HepG2 (cell line): ENCODE data around the gene IL1RAP. TPM values are rescaled to one million over a fixed set of nuclear protein-coding genes. Genes with fewer than 3 reads are reported as not detected.

Source experiments
- BHLHE40 ChIP-seq: IDR thresholded peaks from 2 replicates; pipeline ENCODE4 v1.6.1; 2011; ENCODE audit warnings: low read length, improper control_type of control experiment
- ESRRA ChIP-seq: sonication (generic); formaldehyde crosslinking; IDR thresholded peaks from 2 replicates; pipeline ENCODE4 v1.5.1; 2020; ENCODE audit warnings: mild to moderate bottlenecking, low read depth, missing genetic modification reagents
- GFI1 ChIP-seq: sonication (generic); formaldehyde crosslinking; IDR thresholded peaks from 2 replicates; pipeline ENCODE4 v1.5.0; 2020; ENCODE audit warnings: missing genetic modification reagents, mild to moderate bottlenecking, borderline replicate concordance
- GPN1 ChIP-seq: sonication (generic); formaldehyde crosslinking; IDR thresholded peaks from 2 replicates; pipeline ENCODE4 v1.5.1; 2020; ENCODE audit warnings: missing genetic modification reagents, borderline replicate concordance
- HOXA3 ChIP-seq: sonication (generic); formaldehyde crosslinking; IDR thresholded peaks from 2 replicates; pipeline ENCODE4 v1.5.0; 2020; ENCODE audit warnings: missing genetic modification reagents
- JUND ChIP-seq: sonication (generic); formaldehyde crosslinking; IDR thresholded peaks from 2 replicates; pipeline ENCODE4 v1.8.0; 2022; ENCODE audit warnings: mild to moderate bottlenecking, missing genetic modification reagents
- KDM5A ChIP-seq: fragments of 200-600 bp; sonication (generic); IDR thresholded peaks from 2 replicates; pipeline ENCODE4 v1.7.0; 2018; ENCODE audit warnings: antibody characterized with exemption, mild to moderate bottlenecking, low read length, borderline replicate concordance
- MAFK ChIP-seq, 2 experiments: IDR thresholded peaks in 1 of 2; conservative IDR thresholded peaks in 1 of 2; 2 replicates each; pipeline ENCODE4 v1.6.1; 2011; ENCODE audit warnings: improper control_type of control experiment in 2 of 2, low read length in 2 of 2
- MED8 ChIP-seq: sonication (generic); formaldehyde crosslinking; IDR thresholded peaks from 2 replicates; pipeline ENCODE4 v1.8.1; 2023; ENCODE audit warnings: mild to moderate bottlenecking, missing genetic modification reagents; ENCODE audit not compliant: insufficient replicate concordance
- NCOR1 ChIP-seq: fragments of 200-600 bp; sonication (generic); IDR thresholded peaks from 2 replicates; pipeline ENCODE4 v1.7.0; 2017; ENCODE audit warnings: antibody characterized with exemption, low read length, borderline replicate concordance
- NFIC ChIP-seq: IDR thresholded peaks from 2 replicates; pipeline ENCODE4 v1.6.1; 2012; ENCODE audit warnings: mild to moderate bottlenecking, low read length, inconsistent platforms
- NFRKB ChIP-seq: fragments of 450-650 bp; IDR thresholded peaks from 2 replicates; pipeline ENCODE4 v1.6.1; 2017
- NR3C1 ChIP-seq: sonication (generic); formaldehyde crosslinking; IDR thresholded peaks from 2 replicates; pipeline ENCODE4 v1.4.0; 2020; ENCODE audit warnings: missing genetic modification reagents
- POLR2AphosphoS2 ChIP-seq: IDR thresholded peaks from 2 replicates; pipeline ENCODE4 v1.6.1; 2011; ENCODE audit warnings: low read depth, low read length, improper control_type of control experiment
- SMAD1 ChIP-seq: sonication (generic); formaldehyde crosslinking; IDR thresholded peaks from 2 replicates; pipeline ENCODE4 v1.4.0; 2020; ENCODE audit warnings: missing genetic modification reagents, low read depth, mild to moderate bottlenecking, borderline replicate concordance
- ZBTB39 ChIP-seq: sonication (generic); formaldehyde crosslinking; IDR thresholded peaks from 2 replicates; pipeline ENCODE4 v1.5.0; 2020; ENCODE audit warnings: missing genetic modification reagents
- ZBTB7B ChIP-seq: sonication (generic); formaldehyde crosslinking; IDR thresholded peaks from 2 replicates; pipeline ENCODE4 v1.4.0; 2020; ENCODE audit warnings: missing genetic modification reagents
- ZNF10 ChIP-seq: sonication (generic); formaldehyde crosslinking; IDR thresholded peaks from 2 replicates; pipeline ENCODE4 v1.4.0; 2020; ENCODE audit warnings: mild to moderate bottlenecking, low read depth, missing genetic modification reagents, borderline replicate concordance
- ZNF160 ChIP-seq: sonication (generic); formaldehyde crosslinking; IDR thresholded peaks from 2 replicates; pipeline ENCODE4 v1.8.0; 2022; ENCODE audit warnings: mild to moderate bottlenecking, inconsistent platforms, missing genetic modification reagents
- ZNF451 ChIP-seq: sonication (generic); formaldehyde crosslinking; IDR thresholded peaks from 2 replicates; pipeline ENCODE4 v1.5.0; 2020; ENCODE audit warnings: mild to moderate bottlenecking, missing genetic modification reagents
- ZNF552 ChIP-seq: sonication (generic); formaldehyde crosslinking; IDR thresholded peaks from 2 replicates; pipeline ENCODE4 v1.9.0; 2022; ENCODE audit warnings: missing genetic modification reagents, mild to moderate bottlenecking, borderline replicate concordance
- ZNF737 ChIP-seq: sonication (generic); formaldehyde crosslinking; IDR thresholded peaks from 2 replicates; pipeline ENCODE4 v1.5.0; 2020; ENCODE audit warnings: missing genetic modification reagents, mild to moderate bottlenecking, borderline replicate concordance
- ZSCAN30 ChIP-seq: sonication (generic); formaldehyde crosslinking; IDR thresholded peaks from 2 replicates; pipeline ENCODE4 v1.5.0; 2020; ENCODE audit warnings: mild to moderate bottlenecking, missing genetic modification reagents
- polyA plus RNA-seq, 8 experiments: library from polyadenylated mRNA; depleted of rRNA in 3 of 8; stranded (reverse) in 7 of 8; unstranded in 1 of 8; fragments of >200 nt; fragmentation: Illumina TruSeq in 4 of 8; extraction: Trizol in 4 of 8; gene quantifications; 2 replicates each; pipeline versions ENCODE4 v1.2.1 to v1.2.3, GENCODE V29; 2011 to 2016; ENCODE audit warnings: low read depth in 4 of 8, missing spikeins in 1 of 8, mixed read lengths in 1 of 8; ENCODE audit not compliant: insufficient read depth in 1 of 8
- total RNA-seq, 5 experiments: library from RNA; depleted of rRNA; stranded (reverse); fragments of >200 nt; fragmentation: Illumina TruSeq; extraction: Trizol; gene quantifications; 2 replicates each; pipeline ENCODE4 v1.2.3, GENCODE V29; 2016; ENCODE audit warnings: low read depth in 1 of 5
- TF ChIP-seq, protein P1 (sequence below): sonication (generic); formaldehyde crosslinking; IDR thresholded peaks from 2 replicates; pipeline ENCODE4 v1.5.1; 2020; ENCODE audit warnings: mild to moderate bottlenecking, missing genetic modification reagents, borderline replicate concordance

The IL1RAP gene
- total and polyA plus RNA-seq, 2 of the 13 experiments (the other 11 are each of a cell fraction or from before 2014, with no cell fraction given) = 18.3 to 54.9 TPM

DNA sequence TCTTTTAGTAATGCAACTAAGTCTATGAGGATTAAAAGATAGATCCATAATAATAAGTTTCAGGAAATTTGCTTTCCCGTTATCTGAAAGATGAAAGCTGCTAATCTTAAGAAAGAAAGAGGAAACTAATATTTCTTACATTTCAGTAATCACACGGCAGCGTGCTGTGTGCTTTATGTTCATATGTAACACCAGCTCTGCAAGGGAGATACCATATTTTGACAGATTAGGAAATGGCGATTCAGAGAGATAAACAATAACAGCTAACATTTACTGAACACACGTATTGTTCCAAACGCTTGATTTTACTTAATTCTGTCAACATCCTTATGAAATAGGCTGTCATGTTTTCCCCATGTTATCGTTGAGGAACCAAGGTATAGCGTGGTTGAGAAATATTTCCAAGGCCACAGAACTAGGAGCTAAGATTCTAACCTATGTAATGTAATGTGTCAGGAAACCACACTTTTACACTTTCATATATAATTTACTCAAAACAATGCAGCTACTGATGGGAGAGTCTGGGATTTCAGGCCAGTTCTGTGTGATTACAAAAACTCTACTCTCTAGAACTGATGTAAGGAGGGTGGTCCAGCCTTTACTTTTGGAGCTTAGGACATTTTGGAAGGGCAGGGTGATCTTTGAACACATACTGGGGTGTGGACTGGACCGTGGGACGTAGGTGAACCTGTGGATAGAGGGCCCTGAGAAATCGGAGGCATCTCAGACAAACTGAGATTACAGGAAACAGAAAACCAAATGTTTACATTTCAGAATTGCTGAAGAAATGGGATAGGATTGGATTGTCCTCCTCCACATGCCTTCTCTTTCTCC lies 100.6 kb downstream of the IL1RAP start (continued):
- TF ChIP-seq, protein P1, sequence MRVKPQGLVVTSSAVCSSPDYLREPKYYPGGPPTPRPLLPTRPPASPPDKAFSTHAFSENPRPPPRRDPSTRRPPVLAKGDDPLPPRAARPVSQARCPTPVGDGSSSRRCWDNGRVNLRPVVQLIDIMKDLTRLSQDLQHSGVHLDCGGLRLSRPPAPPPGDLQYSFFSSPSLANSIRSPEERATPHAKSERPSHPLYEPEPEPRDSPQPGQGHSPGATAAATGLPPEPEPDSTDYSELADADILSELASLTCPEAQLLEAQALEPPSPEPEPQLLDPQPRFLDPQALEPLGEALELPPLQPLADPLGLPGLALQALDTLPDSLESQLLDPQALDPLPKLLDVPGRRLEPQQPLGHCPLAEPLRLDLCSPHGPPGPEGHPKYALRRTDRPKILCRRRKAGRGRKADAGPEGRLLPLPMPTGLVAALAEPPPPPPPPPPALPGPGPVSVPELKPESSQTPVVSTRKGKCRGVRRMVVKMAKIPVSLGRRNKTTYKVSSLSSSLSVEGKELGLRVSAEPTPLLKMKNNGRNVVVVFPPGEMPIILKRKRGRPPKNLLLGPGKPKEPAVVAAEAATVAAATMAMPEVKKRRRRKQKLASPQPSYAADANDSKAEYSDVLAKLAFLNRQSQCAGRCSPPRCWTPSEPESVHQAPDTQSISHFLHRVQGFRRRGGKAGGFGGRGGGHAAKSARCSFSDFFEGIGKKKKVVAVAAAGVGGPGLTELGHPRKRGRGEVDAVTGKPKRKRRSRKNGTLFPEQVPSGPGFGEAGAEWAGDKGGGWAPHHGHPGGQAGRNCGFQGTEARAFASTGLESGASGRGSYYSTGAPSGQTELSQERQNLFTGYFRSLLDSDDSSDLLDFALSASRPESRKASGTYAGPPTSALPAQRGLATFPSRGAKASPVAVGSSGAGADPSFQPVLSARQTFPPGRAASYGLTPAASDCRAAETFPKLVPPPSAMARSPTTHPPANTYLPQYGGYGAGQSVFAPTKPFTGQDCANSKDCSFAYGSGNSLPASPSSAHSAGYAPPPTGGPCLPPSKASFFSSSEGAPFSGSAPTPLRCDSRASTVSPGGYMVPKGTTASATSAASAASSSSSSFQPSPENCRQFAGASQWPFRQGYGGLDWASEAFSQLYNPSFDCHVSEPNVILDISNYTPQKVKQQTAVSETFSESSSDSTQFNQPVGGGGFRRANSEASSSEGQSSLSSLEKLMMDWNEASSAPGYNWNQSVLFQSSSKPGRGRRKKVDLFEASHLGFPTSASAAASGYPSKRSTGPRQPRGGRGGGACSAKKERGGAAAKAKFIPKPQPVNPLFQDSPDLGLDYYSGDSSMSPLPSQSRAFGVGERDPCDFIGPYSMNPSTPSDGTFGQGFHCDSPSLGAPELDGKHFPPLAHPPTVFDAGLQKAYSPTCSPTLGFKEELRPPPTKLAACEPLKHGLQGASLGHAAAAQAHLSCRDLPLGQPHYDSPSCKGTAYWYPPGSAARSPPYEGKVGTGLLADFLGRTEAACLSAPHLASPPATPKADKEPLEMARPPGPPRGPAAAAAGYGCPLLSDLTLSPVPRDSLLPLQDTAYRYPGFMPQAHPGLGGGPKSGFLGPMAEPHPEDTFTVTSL (CRISPR knock-in tag) = 0 out of 2 replicates have a peak, but pooled peaks have one; percentile 36
- TF ChIP-seq ZNF10 (CRISPR knock-in tag) (no peak), ESRRA (CRISPR knock-in tag) (no peak), ZNF552 (CRISPR knock-in tag) (no peak), POLR2AphosphoS2 (no peak), JUND (CRISPR knock-in tag) (no peak), NCOR1 (peak; percentile 49; the same call in 1 of the 2 replicates), ZNF451 (CRISPR knock-in tag) (no peak), MAFK (conservative IDR thresholded peaks at IDR 0.05 in 1 of 2, IDR thresholded peaks at IDR 0.05 in 1 of 2; ENCODE audit: low read length in 2 of 2) (no peak), KDM5A (no peak), BHLHE40 (no peak), GFI1 (CRISPR knock-in tag) (peak; percentile 70), SMAD1 (CRISPR knock-in tag) (no peak), NFIC (0 out of 2 replicates have a peak, but pooled peaks have one; percentile 26), ZNF737 (CRISPR knock-in tag) (no peak), HOXA3 (CRISPR knock-in tag) (no peak), ZSCAN30 (CRISPR knock-in tag) (no peak), NFRKB (no peak), ZBTB7B (CRISPR knock-in tag) (no peak), GPN1 (CRISPR knock-in tag) (no peak), NR3C1 (CRISPR knock-in tag) (no peak), MED8 (CRISPR knock-in tag) (no peak), ZNF160 (CRISPR knock-in tag) (no peak), ZBTB39 (no peak)
